Renal cortical epithelial cell (primary cell): Measurements from ENCODE around the gene HOMER1. TPM values are rescaled to one million over a fixed set of nuclear protein-coding genes. Genes with fewer than 3 reads are reported as not detected.
A peak's percentile ranks its signal among the peaks of the same experiment; 100 is the strongest.

Source experiments
- DNase-seq: peaks from one replicate; pipeline ENCODE4 v3.0.0-alpha.2; 2011; ENCODE audit warnings: low read depth
- total RNA-seq: library from RNA; depleted of rRNA; stranded (reverse); fragments of >200 nt; gene quantifications from 2 replicates; pipeline ENCODE4 v1.2.3, GENCODE V29; 2014

HOMER1 gene
- total RNA-seq, 1 donor from 2014 or later: 26.2 TPM

GRCh38 chr5:79488775-79489174 is 25.2 kb downstream of the HOMER1 start:
- no peak for DNase-seq

GRCh38 chr5:79488058-79488457 is 25.9 kb downstream of the HOMER1 start:
- no peak for DNase-seq

- no peak for DNase-seq
Observed at GRCh38 chr5:79487251-79487650, 26.7 kb downstream of the HOMER1 start.

GRCh38 chr5:79486116-79486515 is 27.8 kb downstream of the HOMER1 start:
- no peak for DNase-seq

- no peak for DNase-seq
Observed at GRCh38 chr5:79484731-79485130, 29.2 kb downstream of the HOMER1 start.

- DNase-seq: no peak
Observed at GRCh38 chr5:79481574-79481973, 32.4 kb downstream of the HOMER1 start.

- no peak for DNase-seq
Observed at GRCh38 chr5:79480991-79481390, 32.9 kb downstream of the HOMER1 start.

- no peak for DNase-seq
Observed at GRCh38 chr5:79475152-79475466, 38.8 kb downstream of the HOMER1 start.

GRCh38 chr5:79474367-79475151 is 39.4 kb downstream of the HOMER1 start:
- no peak for DNase-seq

- DNase-seq: peak; percentile 46
Observed at GRCh38 chr5:79471556-79471955, 42.4 kb downstream of the HOMER1 start.

GRCh38 chr5:79464695-79465332 is 49.1 kb downstream of the HOMER1 start:
- peak; percentile 43 for DNase-seq

GRCh38 chr5:79464278-79464677 is 49.7 kb downstream of the HOMER1 start:
- no peak for DNase-seq

GRCh38 chr5:79459626-79460025 is 54.3 kb downstream of the HOMER1 start:
- no peak for DNase-seq

GRCh38 chr5:79456890-79457583 is 56.9 kb downstream of the HOMER1 start:
- no peak for DNase-seq

GRCh38 chr5:79456400-79456799 is 57.5 kb downstream of the HOMER1 start:
- no peak for DNase-seq

- DNase-seq: no peak
Observed at GRCh38 chr5:79454043-79454442, 59.9 kb downstream of the HOMER1 start.

GRCh38 chr5:79448336-79448735 is 65.6 kb downstream of the HOMER1 start:
- DNase-seq: peak; percentile 89

GRCh38 chr5:79436821-79437220 is 77.1 kb downstream of the HOMER1 start:
- peak; percentile 59 for DNase-seq

- DNase-seq: peak; percentile 94
Observed at GRCh38 chr5:79436224-79436623, 77.7 kb downstream of the HOMER1 start.

- DNase-seq: no peak
Observed at GRCh38 chr5:79430196-79430595, 83.7 kb downstream of the HOMER1 start.

- no peak for DNase-seq
Observed at GRCh38 chr5:79423296-79423695, 90.6 kb downstream of the HOMER1 start.

- DNase-seq: no peak
Observed at GRCh38 chr5:79420248-79420647, 93.7 kb downstream of the HOMER1 start.

GRCh38 chr5:79418276-79418675 is 95.7 kb downstream of the HOMER1 start:
- DNase-seq: no peak
